ENCODE data around the gene RPP38. TPM values are rescaled to one million over a fixed set of nuclear protein-coding genes. Genes with fewer than 3 reads are reported as not detected.

Gene RPP38
- total and polyA plus RNA-seq, 2 of the 4 experiments (the other 2 are of a cell fraction): 12.4 to 19.0 TPM

DNA sequence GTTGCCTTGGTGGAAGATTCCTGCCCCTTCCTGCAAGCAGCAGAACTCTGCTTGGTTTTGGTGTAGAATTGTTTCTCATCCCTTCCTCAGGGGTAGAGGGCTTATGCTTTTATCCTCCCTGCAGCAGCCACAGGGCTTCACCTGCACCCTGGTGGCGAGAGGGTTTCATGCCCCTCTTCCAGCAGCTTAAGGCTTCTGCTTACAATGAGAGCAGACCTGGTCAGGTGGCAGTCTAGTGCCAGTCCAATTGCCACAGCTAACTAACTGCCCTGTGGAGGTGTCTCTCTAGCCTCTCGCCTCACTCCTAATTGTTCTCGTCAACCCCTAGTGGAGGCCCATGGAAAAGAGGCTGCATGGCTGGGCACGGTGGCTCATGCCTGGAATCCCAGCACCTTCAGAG, 27.9 kb upstream of the RPP38 start:
- WGBS, 2 experiments (ENCODE audit: extremely low coverage in 2 of 2, insufficient read length in 1 of 2): 60% methylated on average over 1 of the region's 4 CpGs; no CpG with 5 or more reads in 1 of the 2 experiments
- Histone ChIP-seq H3K79me1 (ENCODE audit: low read depth in 1 of 2, low read length in 2 of 2) (no peaks in the 10 kb centered on the region), H2BK120ac (ENCODE audit: low read depth, low read length) (no peak overlapping the region), H2BK15ac (ENCODE audit: low read depth, low read length) (no peak overlapping the region), H3K27ac (ENCODE audit: insufficient read depth, low read length) (no peak overlapping the region), H2AFZ (replicated peaks; ENCODE audit: low read length, poor library complexity) (no peak overlapping the region), H2AK5ac (ENCODE audit: low read depth, low read length) (no peak overlapping the region), H3K4ac (ENCODE audit: low read depth, low read length) (no peak overlapping the region), H3K56ac (ENCODE audit: extremely low read depth, insufficient read depth, low read length) (no peak overlapping the region), H4K8ac (ENCODE audit: low read depth in 2 of 2, low read length in 2 of 2) (no peak overlapping the region), H4K20me1 (ENCODE audit: insufficient read depth, low read length) (no peaks in the 10 kb centered on the region), H3K36me3 (ENCODE audit: control insufficient read depth, insufficient read depth, low read length) (no peaks in the 10 kb centered on the region), H3K4me1 (ENCODE audit: control insufficient read depth, insufficient read depth, low read length) (no peaks in the 10 kb centered on the region), H3K4me3 (ENCODE audit: insufficient read depth, low read depth, low read length) (no peak overlapping the region), H2BK5ac (ENCODE audit: low read depth, low read length, poor library complexity, severe bottlenecking) (no peak overlapping the region), H3K9ac (ENCODE audit: low read depth, low read length) (no peak overlapping the region), H3K14ac (replicated peaks; ENCODE audit: low read depth, low read length) (no peak overlapping the region), H3K4me2 (ENCODE audit: low read depth, low read length) (no peak overlapping the region), H3K9me3 (ENCODE audit: control insufficient read depth, insufficient read depth, low read length) (peaks cover 12% of the 10 kb centered on the region), H3K23ac (ENCODE audit: low read depth, low read length) (no peak overlapping the region), H4K5ac (ENCODE audit: low read depth, low read length) (no peak overlapping the region), H4K91ac (ENCODE audit: insufficient read depth, low read depth, low read length) (no peak overlapping the region), H3K9me1 (ENCODE audit: insufficient read depth, low read length) (no peaks in the 10 kb centered on the region), H3K18ac (ENCODE audit: low read depth, low read length) (no peak overlapping the region), H2AK9ac (replicated peaks; ENCODE audit: low read depth, low read length, poor library complexity) (no peak overlapping the region), H2BK20ac (ENCODE audit: low read depth, low read length) (no peak overlapping the region), H3K27me3 (ENCODE audit: control insufficient read depth, insufficient read depth, low read length) (peaks cover 3% of the 10 kb centered on the region; the same call in 1 of the 2 replicates)
- POLR2A ChIA-PET (ENCODE audit: unreplicated experiment): no interaction called here
- intact Hi-C loops (cut with micrococcal nuclease): loop anchor here (5.0 kb wide), 1 partner anchor 52 kb away; no protein-coding TSS in a partner anchor
- DNase-seq (no peak), ATAC-seq (ENCODE audit: low read depth) (no peak)
- dilution Hi-C loops (cut with HindIII; ENCODE audit: low sequenced_read_pairs, unreplicated experiment): no loop called here
- CTCF ChIA-PET: interaction anchor here (0.9 kb wide), 1 partner anchor 18 kb away, joined by 3 read pairs; no protein-coding TSS in a partner anchor
- in situ Hi-C loops (cut with MboI; ENCODE audit: low sequenced_read_pairs): no loop called here
- no TSS peak for BruUV-seq (replicated peaks)
- TF ChIP-seq MAZ (IDR thresholded peaks at IDR 0.05; ENCODE audit: borderline replicate concordance, low read depth, low read length) (no peak), POLR2A (IDR thresholded peaks at IDR 0.05; ENCODE audit: low read depth, low read length) (no peak), MXI1 (IDR thresholded peaks at IDR 0.05; ENCODE audit: borderline replicate concordance, low read depth, low read length) (no peak), RCOR1 (IDR thresholded peaks at IDR 0.05; ENCODE audit: insufficient replicate concordance, low read length) (no peak), RFX5 (IDR thresholded peaks at IDR 0.05; ENCODE audit: low read depth, low read length) (no peak), RAD21 (IDR thresholded peaks at IDR 0.05; ENCODE audit: low read length) (no peak), CTCF (conservative IDR thresholded peaks at IDR 0.05; ENCODE audit: low read depth, low read length) (no peak)
- TF ChIP-seq, protein P1, sequence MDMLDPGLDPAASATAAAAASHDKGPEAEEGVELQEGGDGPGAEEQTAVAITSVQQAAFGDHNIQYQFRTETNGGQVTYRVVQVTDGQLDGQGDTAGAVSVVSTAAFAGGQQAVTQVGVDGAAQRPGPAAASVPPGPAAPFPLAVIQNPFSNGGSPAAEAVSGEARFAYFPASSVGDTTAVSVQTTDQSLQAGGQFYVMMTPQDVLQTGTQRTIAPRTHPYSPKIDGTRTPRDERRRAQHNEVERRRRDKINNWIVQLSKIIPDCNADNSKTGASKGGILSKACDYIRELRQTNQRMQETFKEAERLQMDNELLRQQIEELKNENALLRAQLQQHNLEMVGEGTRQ (IDR thresholded peaks at IDR 0.05; ENCODE audit: low read depth, low read length): no peak
- TF ChIP-seq, protein P2, sequence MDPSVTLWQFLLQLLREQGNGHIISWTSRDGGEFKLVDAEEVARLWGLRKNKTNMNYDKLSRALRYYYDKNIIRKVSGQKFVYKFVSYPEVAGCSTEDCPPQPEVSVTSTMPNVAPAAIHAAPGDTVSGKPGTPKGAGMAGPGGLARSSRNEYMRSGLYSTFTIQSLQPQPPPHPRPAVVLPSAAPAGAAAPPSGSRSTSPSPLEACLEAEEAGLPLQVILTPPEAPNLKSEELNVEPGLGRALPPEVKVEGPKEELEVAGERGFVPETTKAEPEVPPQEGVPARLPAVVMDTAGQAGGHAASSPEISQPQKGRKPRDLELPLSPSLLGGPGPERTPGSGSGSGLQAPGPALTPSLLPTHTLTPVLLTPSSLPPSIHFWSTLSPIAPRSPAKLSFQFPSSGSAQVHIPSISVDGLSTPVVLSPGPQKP (IDR thresholded peaks at IDR 0.05; ENCODE audit: borderline replicate concordance, low read depth, low read length): no peak
